ENCODE data around the gene RPRM. TPM values are rescaled to one million over a fixed set of nuclear protein-coding genes. Genes with fewer than 3 reads are reported as not detected.

RPRM gene
- total and polyA plus RNA-seq, 2 experiments from 2014 or later: 5.9 to 7.5 TPM

DNA sequence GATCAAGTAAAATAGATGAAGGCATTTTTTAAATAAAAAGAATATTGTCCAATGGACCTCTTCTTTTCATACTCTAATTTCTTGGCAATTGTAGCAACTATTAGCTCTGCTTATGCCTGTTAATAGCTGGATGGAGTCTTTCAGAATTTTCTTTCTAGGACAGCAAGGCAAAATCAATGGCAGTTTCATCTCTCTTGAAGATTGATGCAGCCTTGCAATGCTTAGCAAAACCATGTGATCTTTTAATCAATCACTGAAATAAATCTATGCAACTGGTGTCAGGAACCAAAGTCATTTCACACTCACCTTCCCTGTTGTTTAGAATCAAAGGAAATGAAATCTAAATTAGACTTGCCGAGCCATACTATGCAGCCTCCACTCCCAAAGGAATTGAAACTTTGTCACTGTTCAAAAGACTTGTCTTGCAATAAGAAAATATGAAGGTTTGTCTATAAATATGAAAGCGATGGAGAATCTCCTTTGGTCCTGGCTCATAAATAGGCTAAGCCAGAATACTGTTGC is 16.2 kb downstream of the RPRM start:
- H3K79me2 ChIP-seq (replicated peaks; ENCODE audit: insufficient read depth): no peaks in the 10 kb centered on the region
- H3F3A ChIP-seq (replicated peaks; ENCODE audit: low read depth): no peaks in the 10 kb centered on the region
- no peaks in the 10 kb centered on the region for H3K9me3 Mint-ChIP-seq
- H3K9me2 ChIP-seq (ENCODE audit: insufficient read depth): no peaks in the 10 kb centered on the region
- no peak overlapping the region for H3K4me2 ChIP-seq
- no peak overlapping the region for H3K4me3 Mint-ChIP-seq
- H3K4me3 ChIP-seq: no peak overlapping the region
- H3K27me3 Mint-ChIP-seq (ENCODE audit: insufficient read depth, low read depth, poor library complexity): no peaks in the 10 kb centered on the region
- no peak overlapping the region for H2AFZ ChIP-seq
- H3K36me3 Mint-ChIP-seq (ENCODE audit: low read depth): no peaks in the 10 kb centered on the region; the same call in 2 of the 3 replicates
- H3K36me3 ChIP-seq (ENCODE audit: insufficient read depth): no peaks in the 10 kb centered on the region
- H3K4me1 ChIP-seq (ENCODE audit: insufficient read depth): peaks cover 5% of the 10 kb centered on the region; the same call in 1 of the 2 replicates
- no peaks in the 10 kb centered on the region for H4K20me1 ChIP-seq (replicated peaks; ENCODE audit: insufficient read depth)
- DNase-seq (ENCODE audit: low spot score): no peak
- no peaks in the 10 kb centered on the region for H3K27me3 ChIP-seq (ENCODE audit: insufficient read depth)
- no peak for ATAC-seq
- H3K4me1 Mint-ChIP-seq: peaks cover 26% of the 10 kb centered on the region
- H3K27ac ChIP-seq (ENCODE audit: low read depth): no peak overlapping the region
- TF ChIP-seq, protein P1, sequence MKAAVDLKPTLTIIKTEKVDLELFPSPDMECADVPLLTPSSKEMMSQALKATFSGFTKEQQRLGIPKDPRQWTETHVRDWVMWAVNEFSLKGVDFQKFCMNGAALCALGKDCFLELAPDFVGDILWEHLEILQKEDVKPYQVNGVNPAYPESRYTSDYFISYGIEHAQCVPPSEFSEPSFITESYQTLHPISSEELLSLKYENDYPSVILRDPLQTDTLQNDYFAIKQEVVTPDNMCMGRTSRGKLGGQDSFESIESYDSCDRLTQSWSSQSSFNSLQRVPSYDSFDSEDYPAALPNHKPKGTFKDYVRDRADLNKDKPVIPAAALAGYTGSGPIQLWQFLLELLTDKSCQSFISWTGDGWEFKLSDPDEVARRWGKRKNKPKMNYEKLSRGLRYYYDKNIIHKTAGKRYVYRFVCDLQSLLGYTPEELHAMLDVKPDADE (IDR thresholded peaks at IDR 0.05): no peak
- TF ChIP-seq JUNB (IDR thresholded peaks at IDR 0.05; ENCODE audit: unreplicated experiment) (no peak), EZH2 (IDR thresholded peaks at IDR 0.05; ENCODE audit: low read depth, unreplicated experiment) (no peak), STAT1 (IDR thresholded peaks at IDR 0.05; ENCODE audit: unreplicated experiment) (no peak), EZH2phosphoT487 (IDR thresholded peaks at IDR 0.05; ENCODE audit: unreplicated experiment) (no peak), NANOG (IDR thresholded peaks at IDR 0.05; ENCODE audit: borderline replicate concordance) (no peak)
- TF ChIP-seq, protein P2, sequence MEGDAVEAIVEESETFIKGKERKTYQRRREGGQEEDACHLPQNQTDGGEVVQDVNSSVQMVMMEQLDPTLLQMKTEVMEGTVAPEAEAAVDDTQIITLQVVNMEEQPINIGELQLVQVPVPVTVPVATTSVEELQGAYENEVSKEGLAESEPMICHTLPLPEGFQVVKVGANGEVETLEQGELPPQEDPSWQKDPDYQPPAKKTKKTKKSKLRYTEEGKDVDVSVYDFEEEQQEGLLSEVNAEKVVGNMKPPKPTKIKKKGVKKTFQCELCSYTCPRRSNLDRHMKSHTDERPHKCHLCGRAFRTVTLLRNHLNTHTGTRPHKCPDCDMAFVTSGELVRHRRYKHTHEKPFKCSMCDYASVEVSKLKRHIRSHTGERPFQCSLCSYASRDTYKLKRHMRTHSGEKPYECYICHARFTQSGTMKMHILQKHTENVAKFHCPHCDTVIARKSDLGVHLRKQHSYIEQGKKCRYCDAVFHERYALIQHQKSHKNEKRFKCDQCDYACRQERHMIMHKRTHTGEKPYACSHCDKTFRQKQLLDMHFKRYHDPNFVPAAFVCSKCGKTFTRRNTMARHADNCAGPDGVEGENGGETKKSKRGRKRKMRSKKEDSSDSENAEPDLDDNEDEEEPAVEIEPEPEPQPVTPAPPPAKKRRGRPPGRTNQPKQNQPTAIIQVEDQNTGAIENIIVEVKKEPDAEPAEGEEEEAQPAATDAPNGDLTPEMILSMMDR (conservative IDR thresholded peaks at IDR 0.05; ENCODE audit: low read depth in 2 of 2): no peak
- no peak overlapping the region for H3K27ac Mint-ChIP-seq

DNA sequence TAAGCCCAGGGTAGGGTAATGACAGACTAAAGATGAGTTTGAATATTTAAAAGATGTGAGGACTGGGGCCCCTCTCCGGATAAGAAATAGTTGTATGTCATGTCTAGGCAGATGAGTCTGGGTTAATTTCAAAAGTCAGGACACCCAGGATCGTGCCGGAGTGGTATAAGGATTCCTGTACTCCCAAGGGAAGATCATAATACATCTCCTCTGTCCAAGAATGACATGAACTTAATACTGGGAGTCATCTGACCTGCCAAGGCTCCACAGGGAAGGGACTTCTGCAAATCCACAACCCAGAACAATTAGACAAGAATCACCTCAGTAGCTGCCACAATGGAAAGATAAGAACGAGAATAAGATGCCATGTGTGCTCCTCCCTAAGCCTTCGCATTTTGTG is 17.1 kb downstream of the RPRM start:
- ATAC-seq (no peak), DNase-seq (ENCODE audit: low spot score) (no peak)
- Histone ChIP-seq H3K4me3 (no peak overlapping the region), H3K4me1 (ENCODE audit: insufficient read depth) (peaks cover 5% of the 10 kb centered on the region; the same call in 1 of the 2 replicates), H3K27ac (ENCODE audit: low read depth) (no peak overlapping the region), H3K4me2 (no peak overlapping the region), H2AFZ (no peak overlapping the region), H3K36me3 (ENCODE audit: insufficient read depth) (no peaks in the 10 kb centered on the region), H3K9me2 (ENCODE audit: insufficient read depth) (no peaks in the 10 kb centered on the region), H3K27me3 (ENCODE audit: insufficient read depth) (no peaks in the 10 kb centered on the region), H3K79me2 (replicated peaks; ENCODE audit: insufficient read depth) (no peaks in the 10 kb centered on the region), H3F3A (replicated peaks; ENCODE audit: low read depth) (no peaks in the 10 kb centered on the region), H4K20me1 (replicated peaks; ENCODE audit: insufficient read depth) (no peaks in the 10 kb centered on the region)
- Mint-ChIP-seq H3K4me1 (peaks cover 26% of the 10 kb centered on the region), H3K27me3 (ENCODE audit: insufficient read depth, low read depth, poor library complexity) (no peaks in the 10 kb centered on the region), H3K4me3 (no peak overlapping the region), H3K36me3 (ENCODE audit: low read depth) (no peaks in the 10 kb centered on the region; the same call in 2 of the 3 replicates), H3K27ac (no peak overlapping the region), H3K9me3 (no peaks in the 10 kb centered on the region)
- TF ChIP-seq, protein P2 (conservative IDR thresholded peaks at IDR 0.05; ENCODE audit: low read depth in 2 of 2): no peak
- TF ChIP-seq ZNF114 (CRISPR knock-in tag; IDR thresholded peaks at IDR 0.05): no peak
- TF ChIP-seq NANOG (IDR thresholded peaks at IDR 0.05; ENCODE audit: borderline replicate concordance): no peak
- TF ChIP-seq POLR2AphosphoS5 (IDR thresholded peaks at IDR 0.05; ENCODE audit: low read depth): no peak
- TF ChIP-seq JUNB (IDR thresholded peaks at IDR 0.05; ENCODE audit: unreplicated experiment): no peak
- TF ChIP-seq, protein P3, sequence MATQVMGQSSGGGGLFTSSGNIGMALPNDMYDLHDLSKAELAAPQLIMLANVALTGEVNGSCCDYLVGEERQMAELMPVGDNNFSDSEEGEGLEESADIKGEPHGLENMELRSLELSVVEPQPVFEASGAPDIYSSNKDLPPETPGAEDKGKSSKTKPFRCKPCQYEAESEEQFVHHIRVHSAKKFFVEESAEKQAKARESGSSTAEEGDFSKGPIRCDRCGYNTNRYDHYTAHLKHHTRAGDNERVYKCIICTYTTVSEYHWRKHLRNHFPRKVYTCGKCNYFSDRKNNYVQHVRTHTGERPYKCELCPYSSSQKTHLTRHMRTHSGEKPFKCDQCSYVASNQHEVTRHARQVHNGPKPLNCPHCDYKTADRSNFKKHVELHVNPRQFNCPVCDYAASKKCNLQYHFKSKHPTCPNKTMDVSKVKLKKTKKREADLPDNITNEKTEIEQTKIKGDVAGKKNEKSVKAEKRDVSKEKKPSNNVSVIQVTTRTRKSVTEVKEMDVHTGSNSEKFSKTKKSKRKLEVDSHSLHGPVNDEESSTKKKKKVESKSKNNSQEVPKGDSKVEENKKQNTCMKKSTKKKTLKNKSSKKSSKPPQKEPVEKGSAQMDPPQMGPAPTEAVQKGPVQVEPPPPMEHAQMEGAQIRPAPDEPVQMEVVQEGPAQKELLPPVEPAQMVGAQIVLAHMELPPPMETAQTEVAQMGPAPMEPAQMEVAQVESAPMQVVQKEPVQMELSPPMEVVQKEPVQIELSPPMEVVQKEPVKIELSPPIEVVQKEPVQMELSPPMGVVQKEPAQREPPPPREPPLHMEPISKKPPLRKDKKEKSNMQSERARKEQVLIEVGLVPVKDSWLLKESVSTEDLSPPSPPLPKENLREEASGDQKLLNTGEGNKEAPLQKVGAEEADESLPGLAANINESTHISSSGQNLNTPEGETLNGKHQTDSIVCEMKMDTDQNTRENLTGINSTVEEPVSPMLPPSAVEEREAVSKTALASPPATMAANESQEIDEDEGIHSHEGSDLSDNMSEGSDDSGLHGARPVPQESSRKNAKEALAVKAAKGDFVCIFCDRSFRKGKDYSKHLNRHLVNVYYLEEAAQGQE (IDR thresholded peaks at IDR 0.05; ENCODE audit: unreplicated experiment): no peak
- no peak for TF ChIP-seq CREB1 (CRISPR knock-in tag; IDR thresholded peaks at IDR 0.05; ENCODE audit: low read depth)
- TF ChIP-seq ZNF331 (CRISPR knock-in tag; IDR thresholded peaks at IDR 0.05; ENCODE audit: low read depth): no peak
- TF ChIP-seq STAT1 (IDR thresholded peaks at IDR 0.05; ENCODE audit: unreplicated experiment): no peak
